Brain microvascular endothelial cell (primary cell): Measurements from ENCODE around the gene KAT6B.

Experiments used
- DNase-seq: peaks from one replicate; pipeline ENCODE4 v3.0.0-alpha.2; 2020
- H3K27ac ChIP-seq: fragments of 250-450 bp; sonication (Bioruptor Pico); 2 replicates; pipeline ENCODE4 v1.5.1; 2020; ENCODE audit warnings: mild to moderate bottlenecking, moderate library complexity
- H3K27me3 ChIP-seq: fragments of 250-450 bp; sonication (Bioruptor Pico); replicated peaks from 2 replicates; pipeline ENCODE4 v1.5.1; 2020; ENCODE audit warnings: mild to moderate bottlenecking
- H3K36me3 ChIP-seq: fragments of 250-450 bp; sonication (Bioruptor Pico); replicated peaks from 2 replicates; pipeline ENCODE4 v1.5.1; 2020; ENCODE audit warnings: mild to moderate bottlenecking
- H3K4me3 ChIP-seq: 2 replicates; pipeline ENCODE4 v1.5.1; 2011; ENCODE audit warnings: low read depth, mild to moderate bottlenecking, control low read depth, low read length, moderate library complexity
- in situ Hi-C: cut with HindIII; loops from 2 replicates; pipeline ENCODE4 v1.10.0; 2017; ENCODE audit warnings: low sequenced_read_pairs, low pct_ligation_motif_present
- TF ChIP-seq, protein P1 (sequence below): IDR thresholded peaks from 2 replicates; pipeline ENCODE4 v1.5.1; 2011; ENCODE audit warnings: low read depth, mild to moderate bottlenecking, moderate library complexity, low read length, control low read depth, inconsistent platforms; ENCODE audit errors: missing control alignments

KAT6B gene

DNA sequence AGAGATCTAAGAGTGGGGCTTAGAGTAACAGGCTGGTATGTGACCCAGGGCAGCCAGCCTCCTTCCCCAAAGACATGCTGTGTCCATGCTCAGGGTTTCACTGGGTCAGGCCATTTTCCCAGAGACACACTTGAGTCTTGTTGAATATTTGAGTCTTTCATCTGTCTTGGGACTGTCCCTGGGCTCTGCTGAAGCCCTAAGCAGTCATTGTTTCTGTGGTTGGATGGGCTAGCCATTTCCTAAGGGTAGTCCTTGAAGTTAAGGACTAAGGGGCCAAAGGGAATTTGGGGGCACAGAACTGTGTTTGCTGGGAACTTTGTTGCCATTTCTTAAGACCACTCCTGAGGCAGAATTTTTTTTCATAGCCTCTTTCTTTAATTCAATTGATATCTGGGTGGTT lies 186.6 kb downstream of the KAT6B start:
- Histone ChIP-seq H3K27ac (no peak overlapping the region), H3K36me3 (no peaks in the 10 kb centered on the region), H3K27me3 (no peaks in the 10 kb centered on the region), H3K4me3 (no peak overlapping the region)
- no peak for DNase-seq
- in situ Hi-C loops = no loop called here
- TF ChIP-seq, protein P1, sequence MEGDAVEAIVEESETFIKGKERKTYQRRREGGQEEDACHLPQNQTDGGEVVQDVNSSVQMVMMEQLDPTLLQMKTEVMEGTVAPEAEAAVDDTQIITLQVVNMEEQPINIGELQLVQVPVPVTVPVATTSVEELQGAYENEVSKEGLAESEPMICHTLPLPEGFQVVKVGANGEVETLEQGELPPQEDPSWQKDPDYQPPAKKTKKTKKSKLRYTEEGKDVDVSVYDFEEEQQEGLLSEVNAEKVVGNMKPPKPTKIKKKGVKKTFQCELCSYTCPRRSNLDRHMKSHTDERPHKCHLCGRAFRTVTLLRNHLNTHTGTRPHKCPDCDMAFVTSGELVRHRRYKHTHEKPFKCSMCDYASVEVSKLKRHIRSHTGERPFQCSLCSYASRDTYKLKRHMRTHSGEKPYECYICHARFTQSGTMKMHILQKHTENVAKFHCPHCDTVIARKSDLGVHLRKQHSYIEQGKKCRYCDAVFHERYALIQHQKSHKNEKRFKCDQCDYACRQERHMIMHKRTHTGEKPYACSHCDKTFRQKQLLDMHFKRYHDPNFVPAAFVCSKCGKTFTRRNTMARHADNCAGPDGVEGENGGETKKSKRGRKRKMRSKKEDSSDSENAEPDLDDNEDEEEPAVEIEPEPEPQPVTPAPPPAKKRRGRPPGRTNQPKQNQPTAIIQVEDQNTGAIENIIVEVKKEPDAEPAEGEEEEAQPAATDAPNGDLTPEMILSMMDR = no peak

GRCh38 chr10:75013522-75013921 lies 187.1 kb downstream of the KAT6B start:
- TF ChIP-seq, protein P1 = no peak
- no peak for DNase-seq
- in situ Hi-C loops = no loop called here
- H3K27me3 ChIP-seq = no peaks in the 10 kb centered on the region
- H3K4me3 ChIP-seq = no peak overlapping the region
- H3K36me3 ChIP-seq = no peaks in the 10 kb centered on the region
- no peak overlapping the region for H3K27ac ChIP-seq

DNA sequence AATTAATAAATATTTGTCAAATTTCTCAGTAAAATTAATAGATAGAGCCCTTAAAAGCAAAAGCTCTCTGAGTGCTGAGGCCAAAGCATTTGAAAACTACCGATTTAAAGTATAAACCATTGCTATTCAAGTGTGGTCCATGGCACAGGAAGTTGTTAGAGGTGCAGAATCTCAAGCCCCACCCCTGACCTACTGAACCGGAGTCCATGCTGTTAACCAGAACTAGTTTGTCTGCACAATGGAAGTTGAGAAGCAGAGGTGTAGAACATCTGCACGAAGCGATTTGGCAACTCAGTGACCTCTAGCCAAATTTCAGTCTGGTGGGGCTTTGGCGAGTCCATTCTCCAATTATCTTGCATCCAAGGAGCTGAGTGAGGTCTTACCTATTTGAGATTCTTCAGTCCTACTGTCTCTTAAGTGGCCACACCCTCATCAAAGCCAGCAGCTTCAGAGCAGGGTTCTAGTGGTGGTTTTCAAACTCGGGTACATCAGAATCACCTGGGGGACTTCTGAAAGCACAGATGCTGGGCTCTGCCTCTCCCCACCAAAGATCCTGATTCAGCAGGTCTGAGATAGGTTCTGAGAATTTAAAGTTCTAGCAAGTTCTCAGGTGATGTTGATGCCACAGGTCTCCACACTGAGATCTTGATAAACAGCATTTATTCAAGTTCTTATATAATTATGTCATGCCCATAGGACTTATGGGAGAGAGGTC lies 188.3 kb downstream of the KAT6B start:
- Histone ChIP-seq H3K27me3 (no peaks in the 10 kb centered on the region), H3K36me3 (no peaks in the 10 kb centered on the region), H3K4me3 (no peak overlapping the region), H3K27ac (no peak overlapping the region)
- DNase-seq = no peak
- TF ChIP-seq, protein P1 = no peak
- in situ Hi-C loops = no loop called here

- no peak overlapping the region for H3K27ac ChIP-seq
- DNase-seq = no peak
- TF ChIP-seq, protein P1 = no peak
- H3K27me3 ChIP-seq = no peaks in the 10 kb centered on the region
- no peaks in the 10 kb centered on the region for H3K36me3 ChIP-seq
- H3K4me3 ChIP-seq = no peak overlapping the region
- in situ Hi-C loops = no loop called here
Measured at GRCh38 chr10:75015442-75015841, 189.0 kb downstream of the KAT6B start.

DNA sequence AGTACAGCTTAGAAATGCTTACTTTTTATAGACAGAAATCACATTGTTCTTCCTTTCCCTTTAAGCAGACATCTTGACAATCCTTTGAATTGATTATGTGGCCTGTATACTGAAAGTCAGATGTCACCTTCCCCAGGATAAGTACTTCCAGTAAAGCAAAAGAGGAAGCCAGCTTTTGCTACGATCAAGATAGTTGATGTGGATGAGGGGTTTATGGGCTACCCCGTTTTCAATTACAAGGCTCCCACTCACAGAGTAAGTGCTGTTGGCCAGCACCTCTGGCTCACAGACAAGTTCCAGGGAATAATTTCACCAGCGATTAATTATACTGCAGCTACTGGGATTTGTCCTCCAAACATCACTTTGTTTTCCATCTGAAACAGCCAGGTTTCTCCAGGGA lies 189.9 kb downstream of the KAT6B start:
- TF ChIP-seq, protein P1 = no peak
- Histone ChIP-seq H3K36me3 (peaks cover 5% of the 10 kb centered on the region), H3K27me3 (no peaks in the 10 kb centered on the region), H3K27ac (no peak overlapping the region), H3K4me3 (no peak overlapping the region)
- no peak for DNase-seq
- in situ Hi-C loops = no loop called here

DNA sequence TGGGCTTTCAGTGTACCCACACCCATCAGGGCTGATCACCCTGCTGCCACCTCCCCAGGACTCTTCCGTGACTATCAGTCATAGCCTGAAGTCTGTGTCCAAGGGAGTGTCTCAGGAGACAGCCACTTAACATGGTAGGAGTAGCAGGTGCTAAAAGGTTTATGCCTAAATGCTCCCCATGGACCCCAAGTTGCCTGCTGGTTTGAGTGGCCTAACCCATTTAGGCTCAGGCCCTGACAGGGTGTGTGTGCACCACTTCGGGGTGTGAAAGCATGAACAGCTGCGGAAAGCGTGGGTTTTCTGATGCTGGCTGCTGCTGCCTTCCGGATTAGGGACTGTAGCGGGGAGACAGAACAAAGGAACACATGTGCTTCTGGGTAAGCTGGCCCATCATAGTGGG lies 191.9 kb downstream of the KAT6B start:
- Histone ChIP-seq H3K36me3 (peaks cover 8% of the 10 kb centered on the region), H3K27me3 (no peaks in the 10 kb centered on the region), H3K27ac (no peak overlapping the region), H3K4me3 (no peak overlapping the region)
- in situ Hi-C loops = no loop called here
- TF ChIP-seq, protein P1 = no peak
- DNase-seq = no peak
